GM18511 (cell line): ENCODE measurements around the gene KRT10.

Source experiments
- ATAC-seq: cut with Tn5 transposase; IDR thresholded peaks from one replicate; pipeline ENCODE4 v1.9.1; 2021; ENCODE audit warnings: mild to moderate bottlenecking, moderate library complexity; ENCODE audit not compliant: unreplicated experiment

The KRT10 gene

DNA sequence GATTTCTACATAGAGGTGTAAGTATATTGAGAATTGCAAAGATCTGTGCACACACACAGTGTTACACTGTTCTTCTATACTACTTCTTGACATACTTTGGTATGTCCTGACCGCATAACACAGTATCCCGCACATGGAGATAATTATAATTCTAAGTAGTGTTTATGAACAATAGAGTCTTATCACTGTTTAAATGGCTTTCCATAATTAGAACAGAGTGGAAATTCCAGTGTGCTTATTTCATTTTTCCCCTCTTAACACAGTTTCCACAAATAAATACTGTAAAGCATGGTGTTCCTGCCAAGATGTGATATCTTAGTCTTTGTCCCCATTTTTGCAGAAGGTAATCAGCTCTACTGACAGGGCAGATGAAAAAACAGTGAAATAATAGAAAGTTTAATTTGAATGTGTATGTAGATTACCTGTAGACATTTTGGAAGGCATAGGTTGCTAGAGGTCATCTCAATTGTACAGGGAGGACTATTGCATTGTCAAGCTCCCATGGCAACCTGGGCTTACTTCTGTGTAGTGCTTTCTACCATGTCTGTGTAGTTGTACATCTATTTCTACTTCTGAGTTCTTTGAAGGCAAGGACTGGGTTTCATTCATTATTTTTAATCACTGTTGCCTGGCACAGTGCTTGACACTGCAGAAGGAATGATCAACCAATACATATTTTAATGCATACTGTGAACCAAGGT lies 12.5 kb downstream of the KRT10 start:
- ATAC-seq: no peak

DNA sequence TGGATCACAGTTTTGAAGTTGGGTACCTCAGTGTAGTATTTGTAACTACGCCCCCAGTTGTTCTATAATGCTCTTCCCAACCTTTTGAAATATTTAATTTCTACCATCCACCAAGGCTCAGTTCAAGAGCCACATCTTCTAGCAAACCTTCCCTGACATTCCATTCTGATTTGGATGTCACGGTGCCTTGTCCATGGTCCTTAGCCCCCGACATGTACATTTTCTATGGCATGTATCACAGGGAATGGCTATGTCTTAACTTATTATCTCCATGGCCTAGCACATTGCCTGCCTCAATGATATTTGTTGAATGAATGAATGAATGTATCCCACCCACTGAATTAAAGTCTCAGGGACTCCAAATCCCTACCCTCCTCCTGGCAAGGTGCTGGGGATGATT lies 16.3 kb downstream of the KRT10 start:
- no peak for ATAC-seq

DNA sequence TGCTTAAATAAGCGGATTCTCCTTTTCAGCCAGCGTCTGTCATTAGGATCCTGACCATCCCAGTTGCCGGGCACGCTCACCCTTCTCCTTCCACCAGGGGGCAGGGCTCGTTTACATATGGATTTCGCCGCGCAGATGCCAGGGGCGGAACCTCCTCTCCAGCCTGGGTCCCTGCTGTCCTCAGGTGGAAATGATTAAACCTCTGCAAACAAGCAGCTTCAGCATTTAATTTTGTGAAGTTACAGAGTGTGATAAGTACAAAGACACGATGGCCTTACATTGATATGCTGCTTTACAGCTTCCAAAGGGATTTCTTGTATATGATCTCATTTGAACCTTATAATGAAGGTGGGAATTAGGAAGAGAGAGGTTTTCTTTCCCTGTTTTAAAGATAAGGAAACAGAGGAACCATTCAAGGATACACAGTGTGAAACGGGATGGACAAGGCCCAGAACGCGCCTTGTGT lies 18.8 kb downstream of the KRT10 start:
- no peak for ATAC-seq

DNA sequence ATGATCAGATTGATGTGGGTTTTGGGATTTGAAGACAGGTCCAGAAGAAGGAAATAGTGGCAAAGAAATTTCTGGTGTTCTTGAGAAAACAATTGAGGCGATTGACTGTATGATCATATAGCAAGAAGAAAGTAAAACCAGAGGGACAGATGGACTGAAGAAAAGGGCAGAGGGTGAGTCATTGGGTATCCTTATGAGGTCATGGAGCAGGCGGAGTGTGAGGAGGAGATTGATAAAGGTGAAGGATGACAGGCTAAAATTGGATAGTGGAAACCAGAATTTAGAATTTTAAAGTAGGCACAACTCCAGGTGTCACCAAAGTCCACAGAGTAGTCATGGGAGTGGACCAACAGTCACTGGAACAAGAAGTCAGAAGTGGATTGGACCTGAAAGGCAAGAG lies 21.3 kb downstream of the KRT10 start:
- no peak for ATAC-seq

DNA sequence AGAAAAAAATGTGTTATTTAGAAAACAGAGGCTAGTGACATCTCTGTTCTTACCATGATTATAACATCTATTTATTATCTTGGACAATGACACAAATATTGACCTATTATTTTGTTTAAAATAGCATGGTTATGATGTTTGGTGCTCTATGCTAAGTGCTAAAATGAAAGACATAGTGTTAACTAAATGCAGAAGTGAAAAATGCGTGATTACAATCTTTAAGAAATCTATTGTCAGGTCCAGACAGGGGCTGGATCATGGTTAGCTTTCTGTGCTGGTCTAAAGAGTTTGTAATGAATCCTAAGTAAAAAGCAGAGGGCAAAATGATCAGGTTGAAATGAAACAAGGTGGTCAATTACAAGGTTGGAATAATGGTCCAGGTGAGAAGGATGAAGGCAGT lies 22.0 kb downstream of the KRT10 start:
- ATAC-seq: no peak

DNA sequence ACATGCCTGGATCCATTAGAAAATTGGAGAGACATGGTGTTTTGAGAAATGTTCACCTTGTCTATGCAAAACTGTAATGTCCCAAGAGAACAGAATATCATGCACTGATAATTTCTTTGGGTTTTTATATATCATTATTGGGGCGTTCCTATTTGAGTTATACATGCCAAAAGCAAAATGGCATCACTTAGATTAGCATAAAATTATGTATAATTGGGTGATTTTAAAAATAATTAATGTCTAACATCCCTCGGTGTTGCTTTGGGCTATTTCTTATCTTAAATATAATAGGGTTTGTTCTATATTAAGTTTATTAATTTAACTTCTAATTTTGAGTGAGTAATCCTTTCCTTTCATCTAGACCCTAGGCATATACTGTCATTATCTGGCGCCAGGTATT lies 22.6 kb downstream of the KRT10 start, which contains the start of gene KRT28:
TSS of gene KRT28 (minus strand) at position 101 of the 400 bp plus-strand sequence. CDS start at position 35, 66 bp downstream.
- ATAC-seq: no peak

DNA sequence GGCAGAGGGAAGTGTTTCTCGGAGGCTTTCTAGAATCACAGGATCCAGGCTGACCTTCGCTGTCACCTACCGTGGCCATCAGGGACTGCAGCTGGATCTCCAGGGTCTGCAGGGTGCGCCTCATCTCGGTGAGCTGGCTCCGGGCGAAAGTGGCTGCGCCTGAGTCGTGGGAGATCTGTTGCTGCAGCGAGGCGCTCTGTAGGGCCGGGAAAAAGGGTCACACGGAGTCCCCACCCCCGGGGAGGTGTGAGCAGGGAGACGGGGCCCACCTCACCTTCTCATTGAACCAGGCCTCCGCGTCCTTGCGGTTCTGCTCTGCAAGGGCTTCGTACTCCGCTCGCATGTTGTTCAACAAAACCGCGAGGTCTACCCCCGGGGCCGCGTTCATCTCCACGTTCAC lies 25.6 kb downstream of the KRT10 start:
- ATAC-seq: no peak

DNA sequence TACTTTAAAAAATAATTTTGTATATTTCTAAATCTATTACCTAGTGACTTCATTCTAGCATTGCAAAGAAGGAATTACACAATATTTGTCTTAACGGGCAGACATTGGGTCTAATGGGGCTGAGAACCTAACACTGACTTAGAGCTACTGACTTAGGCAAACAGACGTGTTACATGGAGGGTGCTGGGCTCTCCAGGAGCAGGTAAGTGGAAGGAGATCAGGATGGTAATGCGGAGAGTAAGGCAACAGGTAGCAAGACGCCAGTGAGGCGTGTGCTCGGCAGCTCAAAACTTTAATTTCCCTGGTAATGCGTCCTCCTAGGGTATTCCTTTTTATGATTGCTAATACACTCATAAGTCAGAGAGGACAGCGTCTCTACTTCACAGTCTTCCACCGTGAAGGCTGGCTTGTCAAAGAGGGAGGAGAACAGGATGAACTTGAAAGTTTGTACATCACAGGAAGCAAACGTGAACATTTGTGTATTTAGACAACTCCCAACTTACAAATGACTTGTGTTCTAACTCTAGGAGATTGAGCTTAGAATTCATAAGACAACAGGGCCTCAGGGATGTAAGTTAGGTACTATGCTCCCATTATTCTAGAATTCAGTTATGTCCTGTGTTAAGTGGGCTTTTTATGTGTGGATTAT lies 27.3 kb downstream of the KRT10 start:
- ATAC-seq: no peak

DNA sequence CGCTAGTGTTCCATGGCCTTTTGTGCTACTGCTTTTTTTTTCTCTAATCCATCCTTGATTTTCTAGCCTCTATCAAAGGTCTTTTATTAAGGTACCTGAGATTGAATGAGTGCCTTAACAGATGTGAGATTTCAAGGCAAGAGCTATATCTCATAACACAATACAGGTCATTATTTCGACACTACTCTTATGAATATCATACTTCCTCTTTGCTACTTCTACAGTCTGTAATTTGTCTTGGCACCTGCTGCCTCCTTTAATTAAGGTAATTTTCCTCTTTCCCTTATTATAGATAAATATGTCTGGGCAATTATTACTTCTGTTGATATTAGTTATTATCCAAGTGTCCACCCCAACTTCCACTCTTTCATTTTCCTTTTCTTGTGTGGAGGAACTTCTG lies 27.9 kb downstream of the KRT10 start:
- no peak for ATAC-seq

DNA sequence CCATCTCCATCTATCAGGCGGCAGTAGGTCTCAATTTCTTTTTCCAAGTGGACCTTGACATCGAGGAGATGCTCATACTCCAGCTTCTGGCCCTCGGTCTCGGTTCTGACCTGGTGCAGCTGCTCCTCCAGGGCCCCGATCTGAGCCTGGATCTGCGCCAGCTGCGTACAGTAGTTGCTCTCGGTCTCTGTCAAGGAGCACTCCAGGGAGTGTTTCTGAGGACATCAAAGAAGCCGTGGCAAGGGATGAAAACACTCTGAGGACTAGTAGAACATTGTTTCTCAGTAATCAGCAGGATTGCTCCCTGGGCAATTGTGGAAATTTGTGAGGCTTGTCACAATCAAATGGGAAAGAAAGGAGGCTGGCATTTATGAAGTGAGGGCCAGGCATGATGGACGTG lies 28.6 kb downstream of the KRT10 start:
- ATAC-seq: no peak

DNA sequence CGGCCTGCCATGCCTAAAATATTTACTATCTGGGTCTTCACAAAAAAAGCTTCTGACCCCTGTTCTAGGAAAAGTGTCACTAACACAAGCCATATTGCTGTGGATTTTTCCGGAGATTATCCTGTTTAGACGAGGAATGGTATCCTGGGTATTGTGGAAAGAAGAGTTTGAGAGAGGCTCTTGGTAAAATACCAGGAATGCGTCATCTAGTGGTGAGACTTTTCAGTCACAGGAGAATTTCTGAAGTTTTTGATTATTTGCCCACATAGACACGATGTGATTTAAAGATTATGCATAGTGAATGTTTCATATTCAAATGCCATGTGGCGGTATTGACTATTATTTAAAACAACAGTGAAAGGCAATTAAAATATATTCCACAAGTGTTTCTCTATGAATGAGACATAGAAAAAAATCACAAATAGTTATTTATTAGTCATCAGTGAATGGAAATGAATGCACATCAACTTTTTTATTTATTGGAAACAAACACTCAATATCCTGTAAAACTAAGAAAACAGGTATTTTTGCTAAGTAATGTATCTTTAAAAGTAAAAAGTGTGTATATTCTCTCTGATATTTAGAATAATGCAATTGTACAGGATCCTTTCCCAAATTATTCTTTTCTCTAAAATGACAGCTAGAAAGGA lies 30.5 kb downstream of the KRT10 start:
- ATAC-seq: no peak

DNA sequence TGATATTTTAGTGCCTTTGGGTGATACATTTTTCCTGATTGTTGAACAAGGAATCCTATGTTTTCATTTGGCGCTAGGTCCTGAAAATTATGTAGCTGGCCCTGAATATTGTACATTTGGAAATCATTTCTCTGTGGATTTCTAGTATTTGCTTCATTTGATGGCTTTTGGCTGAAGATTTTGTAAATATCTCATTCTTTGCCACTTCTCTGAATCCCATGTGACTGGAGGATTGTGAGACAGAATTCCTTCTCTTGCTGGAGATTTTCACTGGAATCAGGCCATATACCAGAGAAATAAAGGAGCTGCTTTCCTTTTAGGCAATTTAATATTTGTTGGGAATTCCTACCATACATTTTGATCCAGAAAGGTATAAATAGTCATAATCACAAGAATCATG lies 31.3 kb downstream of the KRT10 start:
- ATAC-seq: no peak

DNA sequence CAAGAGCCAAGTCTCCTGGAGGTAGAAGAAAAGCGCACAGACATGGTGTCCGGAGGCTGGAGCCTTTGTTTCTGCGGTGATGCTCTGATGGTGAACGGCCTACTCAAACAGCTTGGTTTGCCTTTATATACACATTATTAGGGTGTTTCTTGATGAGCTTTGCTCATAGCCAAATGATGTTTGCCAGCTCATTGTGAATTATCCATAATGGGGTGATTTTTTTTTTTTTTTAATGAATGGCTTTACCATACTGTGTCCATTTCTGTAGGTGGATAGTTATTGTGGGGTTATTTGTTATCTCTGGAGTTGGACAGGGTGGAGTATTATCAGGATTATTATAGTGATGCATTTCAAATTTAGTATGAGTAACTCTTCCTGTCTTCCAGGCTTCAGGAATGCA lies 40.0 kb downstream of the KRT10 start, which contains the start of gene KRT27:
TSS of gene KRT27 (minus strand) at position 101 of the 400 bp plus-strand sequence. CDS start at position 44, 57 bp downstream.
- no peak for ATAC-seq

DNA sequence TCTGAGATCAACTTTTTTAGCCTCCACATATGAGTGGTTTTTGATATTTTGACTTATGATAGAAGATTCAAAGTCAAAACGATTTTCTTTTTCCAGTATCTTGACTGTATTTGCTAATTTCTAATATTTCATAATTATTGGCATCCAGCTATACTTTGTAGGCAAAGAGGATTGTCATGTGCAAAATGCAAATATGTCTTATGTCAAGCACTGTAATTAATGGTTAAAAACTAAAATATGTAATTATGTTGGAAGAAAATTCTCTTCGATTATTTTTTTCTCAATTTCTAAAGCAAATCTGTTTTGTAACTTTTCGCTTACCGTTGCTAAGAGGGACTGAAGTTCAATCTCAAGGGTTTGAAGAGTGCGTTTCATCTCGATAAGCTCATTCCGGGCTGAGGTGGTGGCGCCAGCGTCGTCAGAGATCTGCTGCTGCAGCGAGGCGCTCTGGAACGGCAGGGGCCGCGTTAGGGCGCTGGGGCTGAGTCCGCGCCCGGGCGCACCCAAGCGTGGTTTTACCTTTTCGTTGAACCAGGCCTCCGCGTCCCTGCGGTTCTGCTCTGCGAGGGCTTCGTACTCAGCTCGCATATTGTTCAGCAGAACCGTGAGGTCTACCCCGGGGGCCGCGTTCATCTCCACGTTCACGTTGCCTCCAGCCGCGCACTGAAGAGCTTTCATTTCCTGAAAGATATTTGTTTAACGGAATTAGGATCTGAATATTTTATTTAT lies 43.1 kb downstream of the KRT10 start:
- no peak for ATAC-seq

DNA sequence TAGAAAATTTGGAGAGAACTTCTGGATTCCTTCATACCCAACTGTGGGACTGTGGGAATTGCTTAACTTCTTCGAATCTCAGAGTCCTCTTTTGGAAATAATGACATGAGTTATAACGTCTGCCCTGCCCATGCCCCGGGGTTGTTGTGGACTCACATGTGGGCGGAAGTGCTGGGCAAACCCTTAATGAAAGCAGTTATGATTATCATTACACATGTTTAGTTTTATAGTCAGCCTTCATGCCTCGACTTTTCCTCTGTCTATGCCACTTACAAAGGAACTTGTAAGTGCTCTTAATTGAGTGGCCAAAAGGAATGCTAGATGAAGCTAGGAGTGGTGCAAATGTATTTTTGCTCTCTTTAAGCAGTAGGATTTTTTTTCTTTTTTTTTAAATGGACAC lies 44.0 kb downstream of the KRT10 start:
- no peak for ATAC-seq

DNA sequence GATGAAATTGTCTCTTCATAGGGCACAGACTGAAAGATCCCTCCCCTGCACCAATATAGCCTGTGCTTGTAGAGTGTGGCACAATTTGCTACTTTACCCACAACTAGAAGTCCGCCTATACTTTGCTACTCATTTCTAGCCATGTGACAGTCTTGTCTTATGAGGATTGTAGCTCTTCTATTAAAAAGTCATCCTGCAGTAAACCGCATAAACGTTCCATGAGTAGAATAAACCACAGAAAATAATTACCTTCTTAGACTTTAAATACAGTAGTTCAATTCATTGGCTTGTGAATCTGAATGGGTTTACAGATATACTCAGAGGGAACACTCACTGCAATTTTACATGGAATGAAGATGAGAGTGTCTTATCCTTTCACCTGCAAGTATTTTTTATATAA lies 44.4 kb downstream of the KRT10 start:
- no peak for ATAC-seq

DNA sequence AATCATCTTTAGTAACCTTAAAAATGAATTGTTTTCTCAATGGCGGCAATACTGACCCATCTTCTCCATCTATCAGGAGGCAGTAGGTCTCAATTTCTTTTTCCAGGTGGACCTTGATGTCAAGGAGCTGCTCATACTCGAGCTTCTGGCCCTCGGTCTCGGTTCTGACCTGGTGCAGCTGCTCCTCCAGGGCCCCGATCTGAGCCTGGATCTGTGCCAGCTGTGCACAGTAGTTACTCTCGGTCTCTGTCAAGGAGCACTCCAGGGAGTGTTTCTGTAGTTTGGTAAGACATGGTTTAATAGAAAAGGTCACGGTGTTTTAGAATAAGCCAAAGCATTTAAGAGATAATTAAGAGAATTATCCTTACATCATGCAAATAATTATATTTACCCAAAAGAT lies 45.0 kb downstream of the KRT10 start:
- ATAC-seq: no peak

DNA sequence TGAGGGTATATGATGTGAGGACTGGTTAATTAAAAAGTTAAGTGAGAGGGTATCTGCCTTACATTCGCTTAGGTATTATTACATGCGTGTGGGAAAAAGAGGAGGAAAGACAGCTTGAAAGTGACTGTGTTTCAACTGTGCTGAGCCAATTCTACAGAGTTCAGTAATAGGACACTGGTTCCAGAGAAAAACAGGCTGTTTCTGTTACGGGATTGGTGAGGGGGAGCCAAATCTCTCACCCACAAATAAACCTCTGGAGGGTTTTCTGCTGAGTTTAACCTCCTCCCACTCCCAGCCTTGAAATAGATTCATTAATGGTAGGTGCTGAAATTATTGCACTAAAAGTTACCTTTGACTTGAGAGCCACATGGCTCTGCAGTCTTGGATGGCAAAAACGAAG lies 46.5 kb downstream of the KRT10 start:
- no peak for ATAC-seq

DNA sequence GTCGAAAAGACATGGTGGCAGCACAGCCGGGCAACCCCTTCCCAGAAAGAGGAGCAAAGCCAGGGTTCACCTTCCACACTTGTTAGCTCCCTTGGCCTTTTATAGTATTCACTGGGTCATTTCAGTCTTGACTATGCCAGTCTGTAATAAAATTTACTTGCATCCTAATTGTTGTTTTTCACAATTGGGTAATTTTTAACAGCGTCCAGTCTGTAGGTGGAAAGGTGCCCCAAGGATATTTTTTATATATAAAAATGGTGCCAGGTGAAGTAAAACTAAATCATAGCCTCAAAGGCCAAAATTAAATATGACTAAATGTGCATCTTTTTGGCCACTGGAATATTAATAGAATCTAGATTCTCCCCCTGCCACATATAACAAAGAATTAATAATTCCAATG lies 50.3 kb downstream of the KRT10 start, which contains the start of gene KRT26:
TSS of gene KRT26 (minus strand) at position 101 of the 400 bp plus-strand sequence. CDS start at position 13, 88 bp downstream.
- ATAC-seq: no peak
